Activated T-cell treated with anti-CD3 and anti-CD28 coated beads, Interleukin-2, amount 50 U/mL, for 72 hours (primary cell): Measurements from ENCODE around the gene SFXN2. TPM values are rescaled to one million over a fixed set of nuclear protein-coding genes. Genes with fewer than 3 reads are reported as not detected.

Experiments
- ATAC-seq, 2 donors: fragments of 150-1000 bp; cut with Tn5 transposase; replicated peaks in 1 of 2; 2 replicates each; pipeline ENCODE4 v1.10.0; 2021; ENCODE audit warnings: moderate library complexity in 2 of 2, mild to moderate bottlenecking in 1 of 2
- DNase-seq, 2 donors: peaks; one replicate each; pipeline ENCODE4 v3.0.0; 2021 to 2022; ENCODE audit warnings: mixed read lengths in 1 of 2
- H3K27ac Mint-ChIP-seq: one replicate; pipeline ENCODE4 v1.8.0; 2022; ENCODE audit warnings: mild to moderate bottlenecking, moderate library complexity, mixed read lengths
- H3K27me3 Mint-ChIP-seq: one replicate; pipeline ENCODE4 v1.8.0; 2022; ENCODE audit warnings: low read depth, mixed read lengths
- H3K36me3 Mint-ChIP-seq, 2 donors: one replicate each; pipeline ENCODE4 v1.8.0; 2022; ENCODE audit warnings: mixed read lengths in 2 of 2, mild to moderate bottlenecking in 1 of 2; ENCODE audit not compliant: insufficient read depth in 2 of 2
- H3K4me1 Mint-ChIP-seq: one replicate; pipeline ENCODE4 v1.8.0; 2022; ENCODE audit warnings: low read depth, mixed read lengths
- H3K4me3 Mint-ChIP-seq, 2 donors: one replicate each; pipeline ENCODE4 v1.8.0; 2022; ENCODE audit warnings: mild to moderate bottlenecking in 2 of 2, mixed read lengths in 2 of 2, moderate library complexity in 2 of 2
- H3K9me3 Mint-ChIP-seq, 2 donors: one replicate each; pipeline ENCODE4 v1.8.0; 2022; ENCODE audit warnings: mixed read lengths in 2 of 2
- total RNA-seq, 2 donors: library from RNA; stranded (reverse); gene quantifications; one replicate each; pipeline ENCODE4 v1.2.3, GENCODE V29; 2022

The SFXN2 gene
- total RNA-seq, 2 donors from 2014 or later, result 7.5 to 10.4 TPM

- peak overlapping the region in 1 of 2 donors; percentile 39 for H3K4me3 Mint-ChIP-seq
- no peaks in the 10 kb centered on the region for H3K27me3 Mint-ChIP-seq
- no peak for DNase-seq
- H3K9me3 Mint-ChIP-seq, result no peaks in the 10 kb centered on the region
- peaks cover 83% of the 10 kb centered on the region for H3K4me1 Mint-ChIP-seq
- no peak overlapping the region for H3K27ac Mint-ChIP-seq
- peaks cover 0 to 2% of the 10 kb centered on the region in 2 donors for H3K36me3 Mint-ChIP-seq
- peak; percentile 22 to 23 for ATAC-seq
Observed at GRCh38 chr10:102770792-102771191, 56.4 kb downstream of the SFXN2 start.

GRCh38 chr10:102773320-102773719 lies 58.9 kb downstream of the SFXN2 start:
- ATAC-seq, result no peak
- H3K4me1 Mint-ChIP-seq, result peaks cover 90% of the 10 kb centered on the region

GRCh38 chr10:102773986-102774385 lies 59.5 kb downstream of the SFXN2 start:
- peak overlapping the region in 1 of 2 donors; percentile 1 for H3K4me3 Mint-ChIP-seq
- ATAC-seq (peak; percentile 16 to 28), DNase-seq (peak in 1 of 2 donors; percentile 23)
- no peak overlapping the region for H3K27ac Mint-ChIP-seq
- no peaks in the 10 kb centered on the region for H3K27me3 Mint-ChIP-seq
- H3K9me3 Mint-ChIP-seq, result no peaks in the 10 kb centered on the region
- peaks cover 87% of the 10 kb centered on the region for H3K4me1 Mint-ChIP-seq
- no peaks in the 10 kb centered on the region for H3K36me3 Mint-ChIP-seq

More at GRCh38 chr10:102773320-102773719, 58.9 kb downstream of the SFXN2 start:
- Mint-ChIP-seq H3K27ac (peak overlapping the region; percentile 71), H3K27me3 (no peaks in the 10 kb centered on the region), H3K9me3 (no peaks in the 10 kb centered on the region), H3K36me3 (no peaks in the 10 kb centered on the region), H3K4me3 (no peak overlapping the region)
- DNase-seq, result no peak

- peaks cover 80% of the 10 kb centered on the region for H3K4me1 Mint-ChIP-seq
- no peak for ATAC-seq
- H3K27me3 Mint-ChIP-seq, result no peaks in the 10 kb centered on the region
- DNase-seq, result no peak
- peaks cover 0 to 7% of the 10 kb centered on the region in 2 donors for H3K36me3 Mint-ChIP-seq
- no peak overlapping the region for H3K27ac Mint-ChIP-seq
- peak overlapping the region; percentile 41 to 66 for H3K4me3 Mint-ChIP-seq
- H3K9me3 Mint-ChIP-seq, result no peaks in the 10 kb centered on the region
Observed at GRCh38 chr10:102775201-102775934, 60.9 kb downstream of the SFXN2 start.

- DNase-seq (no peak), ATAC-seq (peak; percentile 19)
- no peaks in the 10 kb centered on the region for H3K9me3 Mint-ChIP-seq
- H3K36me3 Mint-ChIP-seq, result peaks cover 0 to 7% of the 10 kb centered on the region in 2 donors
- no peak overlapping the region for H3K27ac Mint-ChIP-seq
- H3K4me1 Mint-ChIP-seq, result peaks cover 80% of the 10 kb centered on the region
- H3K4me3 Mint-ChIP-seq, result peak overlapping the region; percentile 41 to 66
- no peaks in the 10 kb centered on the region for H3K27me3 Mint-ChIP-seq
Observed at GRCh38 chr10:102775935-102776669, 61.7 kb downstream of the SFXN2 start.

- H3K4me1 Mint-ChIP-seq, result peaks cover 80% of the 10 kb centered on the region
- H3K9me3 Mint-ChIP-seq, result no peaks in the 10 kb centered on the region
- ATAC-seq (peak; percentile 51 to 62), DNase-seq (peak in 1 of 2 donors; percentile 30)
- peaks cover 0 to 7% of the 10 kb centered on the region in 2 donors for H3K36me3 Mint-ChIP-seq
- H3K27me3 Mint-ChIP-seq, result no peaks in the 10 kb centered on the region
- H3K4me3 Mint-ChIP-seq, result peak overlapping the region; percentile 21 to 66
- H3K27ac Mint-ChIP-seq, result no peak overlapping the region
Observed at GRCh38 chr10:102776779-102777456, 62.5 kb downstream of the SFXN2 start.

- ATAC-seq (no peak), DNase-seq (no peak)
- peaks cover 0 to 7% of the 10 kb centered on the region in 2 donors for H3K36me3 Mint-ChIP-seq
- H3K27me3 Mint-ChIP-seq, result no peaks in the 10 kb centered on the region
- peaks cover 70% of the 10 kb centered on the region for H3K4me1 Mint-ChIP-seq
- no peaks in the 10 kb centered on the region for H3K9me3 Mint-ChIP-seq
- no peak overlapping the region for H3K4me3 Mint-ChIP-seq
- H3K27ac Mint-ChIP-seq, result no peak overlapping the region
Observed at GRCh38 chr10:102777711-102778453, 63.4 kb downstream of the SFXN2 start.

GRCh38 chr10:102778781-102779180 lies 64.3 kb downstream of the SFXN2 start:
- Mint-ChIP-seq H3K27ac (no peak overlapping the region), H3K27me3 (no peaks in the 10 kb centered on the region), H3K9me3 (no peaks in the 10 kb centered on the region), H3K4me1 (peaks cover 70% of the 10 kb centered on the region), H3K4me3 (no peak overlapping the region), H3K36me3 (peaks cover 0 to 7% of the 10 kb centered on the region in 2 donors)
- DNase-seq, result no peak
- no peak for ATAC-seq

- DNase-seq, result no peak
- no peak overlapping the region for H3K4me3 Mint-ChIP-seq
- peak overlapping the region; percentile 9 for H3K27ac Mint-ChIP-seq
- no peaks in the 10 kb centered on the region for H3K9me3 Mint-ChIP-seq
- H3K27me3 Mint-ChIP-seq, result no peaks in the 10 kb centered on the region
- ATAC-seq, result no peak
- H3K4me1 Mint-ChIP-seq, result peaks cover 61% of the 10 kb centered on the region
- H3K36me3 Mint-ChIP-seq, result peaks cover 0 to 7% of the 10 kb centered on the region in 2 donors
Observed at GRCh38 chr10:102779680-102780526, 65.5 kb downstream of the SFXN2 start.

GRCh38 chr10:102780527-102780808 lies 66.0 kb downstream of the SFXN2 start:
- ATAC-seq (no peak), DNase-seq (no peak)
- peaks cover 0 to 7% of the 10 kb centered on the region in 2 donors for H3K36me3 Mint-ChIP-seq
- no peak overlapping the region for H3K27ac Mint-ChIP-seq
- H3K27me3 Mint-ChIP-seq, result no peaks in the 10 kb centered on the region
- no peak overlapping the region for H3K4me3 Mint-ChIP-seq
- H3K9me3 Mint-ChIP-seq, result no peaks in the 10 kb centered on the region
- peaks cover 57% of the 10 kb centered on the region for H3K4me1 Mint-ChIP-seq

- ATAC-seq (no peak), DNase-seq (no peak)
- Mint-ChIP-seq H3K36me3 (peaks cover 0 to 7% of the 10 kb centered on the region in 2 donors), H3K4me3 (no peak overlapping the region), H3K27ac (no peak overlapping the region), H3K9me3 (no peaks in the 10 kb centered on the region), H3K27me3 (no peaks in the 10 kb centered on the region), H3K4me1 (peaks cover 52% of the 10 kb centered on the region)
Observed at GRCh38 chr10:102781090-102781920, 66.9 kb downstream of the SFXN2 start.
